HG02642 (cell line): ENCODE results near the gene VSTM5.
"Not testable (repeated sequence)": the region's sequence is repeated elsewhere in the genome, so short reads cannot be mapped to it uniquely, and the experiment has no call there.

Source experiments
- ATAC-seq: cut with Tn5 transposase; IDR thresholded peaks from one replicate; pipeline ENCODE4 v1.9.1; 2021; ENCODE audit warnings: mild to moderate bottlenecking; ENCODE audit not compliant: unreplicated experiment, poor library complexity

Gene VSTM5

GRCh38 chr11:93801366-93801765 lies 49.1 kb downstream of the VSTM5 start:
- no peak for ATAC-seq

GRCh38 chr11:93796441-93797231 lies 53.8 kb downstream of the VSTM5 start:
- ATAC-seq: no peak

- ATAC-seq: no peak
These were observed 58.9 kb downstream of the VSTM5 start for GRCh38 chr11:93791493-93791892.

GRCh38 chr11:93784935-93785360 lies 65.5 kb downstream of the VSTM5 start:
- ATAC-seq: peak; percentile 41

DNA sequence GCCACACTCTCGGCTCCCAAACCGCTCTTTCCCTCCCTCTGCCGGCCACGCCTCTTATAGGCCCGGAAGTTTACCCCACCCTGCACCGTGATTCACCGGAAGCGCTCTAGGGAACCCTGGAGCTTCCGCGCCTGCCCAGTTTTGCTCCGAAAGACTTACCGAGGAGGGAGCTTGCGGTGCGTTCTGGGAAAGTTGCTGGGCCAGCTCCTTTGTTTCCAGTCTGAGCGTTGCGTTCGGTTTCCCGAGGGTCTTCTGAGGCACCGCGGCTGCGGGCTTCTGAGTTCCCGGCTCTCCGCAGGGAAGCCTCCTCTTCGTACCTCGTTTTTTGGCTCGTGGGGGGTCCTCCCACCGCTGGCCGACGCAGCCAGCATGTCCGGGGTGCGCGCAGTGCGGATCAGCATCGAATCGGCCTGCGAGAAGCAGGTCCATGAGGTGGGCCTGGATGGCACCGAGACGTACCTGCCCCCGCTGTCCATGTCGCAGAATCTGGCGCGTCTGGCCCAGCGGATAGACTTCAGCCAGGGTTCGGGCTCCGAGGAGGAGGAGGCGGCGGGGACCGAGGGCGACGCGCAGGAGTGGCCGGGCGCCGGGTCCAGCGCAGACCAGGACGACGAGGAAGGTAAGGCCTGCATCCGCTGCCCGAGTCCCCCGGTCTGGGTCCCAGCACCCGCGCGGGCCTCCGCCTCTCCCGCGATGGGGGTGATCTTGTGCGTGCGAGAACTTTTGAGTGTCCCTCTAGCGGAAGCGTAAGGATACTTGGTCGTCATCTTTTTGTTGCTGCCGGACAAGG lies 66.1 kb downstream of the VSTM5 start, which contains the start of gene MED17:
TSS of gene MED17 (plus strand) at position 138 of the 790 bp plus-strand sequence. CDS start at position 370, 232 bp downstream.
- ATAC-seq: peak; percentile 97

DNA sequence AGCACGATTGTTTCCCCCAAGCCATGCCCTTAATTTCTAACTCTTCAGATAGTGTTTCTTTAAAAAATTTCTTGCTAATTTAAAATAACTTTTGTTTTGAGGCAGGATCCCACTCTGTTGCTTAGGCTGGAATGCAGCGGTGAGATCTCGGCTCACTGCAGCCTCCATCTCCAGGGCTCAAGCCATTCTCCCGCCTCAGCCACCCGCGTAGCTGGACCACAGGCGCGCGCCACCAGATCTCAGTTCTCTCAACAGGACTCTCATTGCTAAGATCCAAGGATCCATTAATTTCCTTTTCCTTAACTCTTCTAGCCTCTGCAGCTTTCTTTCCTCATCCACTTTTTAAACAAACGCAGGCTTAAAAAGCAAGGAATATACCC lies 66.7 kb downstream of the VSTM5 start:
- ATAC-seq: peak; percentile 61

GRCh38 chr11:93783362-93783761 lies 67.1 kb downstream of the VSTM5 start:
- ATAC-seq: no peak

GRCh38 chr11:93775289-93775688 lies 75.1 kb downstream of the VSTM5 start:
- ATAC-seq: no peak

DNA sequence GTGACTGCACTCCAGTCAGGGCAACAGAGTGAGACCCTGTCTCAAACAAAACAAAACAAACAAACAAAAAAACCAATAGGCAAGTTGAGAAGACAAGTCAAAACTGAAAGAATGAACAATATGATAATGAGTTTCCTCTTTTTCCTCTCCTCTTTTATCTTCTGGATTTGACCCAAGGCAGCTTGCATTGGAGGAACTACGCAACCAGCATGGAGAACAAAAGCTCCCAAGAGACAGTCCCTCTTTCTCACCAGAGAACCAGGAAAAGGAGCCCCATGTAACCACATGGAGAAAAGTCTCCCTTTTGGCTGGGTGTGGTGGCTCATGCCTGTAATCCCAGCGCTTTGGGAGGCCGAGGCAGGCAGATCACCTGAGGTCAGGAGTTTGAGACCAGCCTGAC lies 75.9 kb downstream of the VSTM5 start:
- ATAC-seq: not testable (repeated sequence)

- ATAC-seq: no peak
These were observed 76.7 kb downstream of the VSTM5 start for GRCh38 chr11:93773601-93774200.

- ATAC-seq: no peak
These were observed 77.4 kb downstream of the VSTM5 start for GRCh38 chr11:93773045-93773477.

GRCh38 chr11:93772123-93772522 lies 78.3 kb downstream of the VSTM5 start:
- ATAC-seq: no peak

GRCh38 chr11:93770160-93770559 lies 80.3 kb downstream of the VSTM5 start:
- ATAC-seq: no peak
